ENCODE results near the gene MISFA.
A peak's percentile ranks its signal among the peaks of the same experiment; 100 is the strongest.
"Not testable (repeated sequence)": the region's sequence is repeated elsewhere in the genome, so short reads cannot be mapped to it uniquely, and the experiment has no call there.

The MISFA gene

GRCh38 chr11:18617688-18618341, 18.2 kb downstream of the MISFA start:
- DNase-seq (ENCODE audit: low read depth) = peak; percentile 81

DNA sequence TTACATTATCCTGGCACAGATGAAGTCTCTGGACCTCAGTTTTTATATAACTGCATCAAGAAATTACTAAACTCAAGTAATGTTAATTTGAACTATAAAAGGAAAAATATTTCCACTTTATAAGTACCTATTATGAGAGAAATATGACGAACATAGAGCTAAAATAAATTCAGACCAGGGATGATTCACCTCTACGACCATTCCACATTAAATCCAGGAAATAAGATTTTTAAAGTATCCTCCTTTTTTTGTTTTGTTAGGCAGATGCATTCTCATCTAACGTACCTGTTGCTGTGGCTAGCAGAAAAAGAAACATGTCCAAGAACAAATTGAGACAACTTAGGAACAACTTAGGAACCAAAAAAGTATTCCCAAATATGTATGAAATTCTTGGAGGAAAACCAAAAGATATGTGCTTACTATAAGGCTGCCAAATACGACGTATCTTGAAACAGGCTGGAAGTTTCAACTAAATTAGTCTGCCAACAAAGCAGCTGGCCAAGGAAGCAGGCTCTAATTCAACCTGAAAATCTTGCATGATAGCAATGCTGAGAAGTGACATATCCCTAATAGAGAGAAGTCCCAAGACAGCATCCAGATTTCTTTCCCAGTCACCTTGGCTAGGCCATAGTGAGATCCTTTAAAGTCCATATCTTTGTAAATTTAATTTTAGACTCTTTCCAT, 18.9 kb downstream of the MISFA start:
- DNase-seq (ENCODE audit: low read depth) = peak; percentile 52

DNA sequence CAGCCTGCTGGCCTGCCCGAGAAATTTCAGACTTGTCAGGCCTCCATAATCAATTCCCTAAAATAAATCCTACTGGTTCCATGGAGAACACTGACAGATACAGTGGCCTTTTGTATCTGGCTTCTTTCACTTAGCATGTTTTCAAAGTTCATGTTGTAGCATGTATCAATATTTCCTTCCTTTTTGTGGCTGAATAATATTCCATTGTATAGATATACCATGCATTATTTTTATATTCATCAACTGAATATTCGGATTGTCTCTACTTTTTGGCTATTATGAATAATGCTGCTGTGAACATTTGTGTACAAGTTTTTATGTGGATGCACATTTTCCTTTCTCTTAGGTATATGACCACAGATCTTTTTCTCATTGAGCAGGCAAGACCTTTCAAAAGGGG, 24.1 kb downstream of the MISFA start:
- no peak for DNase-seq (ENCODE audit: low read depth)

DNA sequence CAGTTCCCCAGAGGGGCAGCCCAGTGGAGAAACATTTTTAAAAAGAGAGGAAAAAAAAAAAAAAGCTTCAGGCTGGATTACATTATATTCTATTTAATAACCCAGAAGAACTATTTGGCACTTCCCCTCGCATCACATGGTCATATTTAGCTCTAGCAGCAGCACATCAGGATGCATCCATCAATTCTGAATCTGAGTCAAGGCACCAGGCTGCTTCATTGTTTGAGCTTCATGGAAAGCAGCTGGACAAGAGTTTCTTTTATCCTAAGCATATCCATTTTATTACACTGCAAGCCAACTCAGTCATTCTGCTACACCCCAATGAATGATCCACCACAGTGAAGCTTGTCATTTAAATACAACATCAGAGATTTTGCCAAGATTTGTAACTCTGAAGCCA, 24.6 kb downstream of the MISFA start:
- DNase-seq (ENCODE audit: low read depth) = no peak

DNA sequence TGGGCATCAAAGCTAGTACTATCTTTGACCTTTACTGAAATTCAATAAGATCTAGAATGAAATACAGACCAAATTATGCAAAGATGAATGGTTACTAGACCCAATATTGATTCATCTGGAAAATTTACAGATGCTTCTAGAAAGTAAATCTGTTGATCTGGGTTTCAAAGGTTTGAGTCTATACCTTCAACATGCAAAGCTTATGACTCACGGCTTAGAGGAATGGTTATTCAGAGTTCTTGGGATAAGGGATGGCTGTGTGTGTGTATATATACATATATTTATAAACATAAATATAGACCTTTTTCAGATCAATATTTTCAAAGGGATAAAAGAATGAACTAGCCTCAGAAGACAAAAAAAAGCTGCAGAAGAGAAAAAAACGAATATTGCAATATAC, 33.3 kb downstream of the MISFA start:
- no peak for DNase-seq (ENCODE audit: low read depth)

GRCh38 chr11:18633256-18634139, 33.9 kb downstream of the MISFA start:
- peak; percentile 30 for DNase-seq (ENCODE audit: low read depth)

GRCh38 chr11:18634140-18635032, 34.8 kb downstream of the MISFA start, which contains the start of gene SPTY2D1:
Gene SPTY2D1, minus strand, starts transcription at chr11:18634342. Its CDS starts 85 bp downstream, at chr11:18634257.
- DNase-seq (ENCODE audit: low read depth) = peak; percentile 100

DNA sequence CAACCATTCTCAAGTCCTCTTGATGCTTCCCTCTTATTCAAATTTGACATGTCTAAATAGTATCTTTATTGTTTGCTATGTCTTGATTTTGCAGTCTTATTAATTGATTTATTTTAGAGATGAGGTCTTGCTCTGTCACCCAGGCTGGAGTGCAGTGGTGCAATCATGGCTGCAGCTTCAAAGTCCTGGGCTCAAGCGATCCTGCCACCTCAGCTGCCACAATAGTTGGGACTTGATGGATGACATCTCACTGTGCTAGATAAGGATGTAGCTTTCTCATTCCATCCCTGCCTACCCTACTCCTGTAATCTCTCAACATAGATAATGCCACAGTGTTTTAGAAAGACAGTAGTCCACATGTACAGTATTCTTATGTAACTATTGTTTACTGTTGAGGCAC, 42.1 kb downstream of the MISFA start:
- DNase-seq (ENCODE audit: low read depth) = no peak

GRCh38 chr11:18643034-18643433, 43.4 kb downstream of the MISFA start:
- DNase-seq (ENCODE audit: low read depth) = not testable (repeated sequence)

GRCh38 chr11:18650353-18650752, 50.8 kb downstream of the MISFA start:
- DNase-seq (ENCODE audit: low read depth) = no peak

GRCh38 chr11:18650859-18651557, 51.4 kb downstream of the MISFA start:
- peak; percentile 64 for DNase-seq (ENCODE audit: low read depth)
